HG02588 (cell line): ENCODE measurements around the gene CCDC54.
"Not testable (repeated sequence)": the region's sequence is repeated elsewhere in the genome, so short reads cannot be mapped to it uniquely, and the experiment has no call there.

Experiments
- ATAC-seq: cut with Tn5 transposase; IDR thresholded peaks from one replicate; pipeline ENCODE4 v1.9.1; 2021; ENCODE audit warnings: mild to moderate bottlenecking, moderate library complexity; ENCODE audit not compliant: unreplicated experiment

CCDC54 gene

DNA sequence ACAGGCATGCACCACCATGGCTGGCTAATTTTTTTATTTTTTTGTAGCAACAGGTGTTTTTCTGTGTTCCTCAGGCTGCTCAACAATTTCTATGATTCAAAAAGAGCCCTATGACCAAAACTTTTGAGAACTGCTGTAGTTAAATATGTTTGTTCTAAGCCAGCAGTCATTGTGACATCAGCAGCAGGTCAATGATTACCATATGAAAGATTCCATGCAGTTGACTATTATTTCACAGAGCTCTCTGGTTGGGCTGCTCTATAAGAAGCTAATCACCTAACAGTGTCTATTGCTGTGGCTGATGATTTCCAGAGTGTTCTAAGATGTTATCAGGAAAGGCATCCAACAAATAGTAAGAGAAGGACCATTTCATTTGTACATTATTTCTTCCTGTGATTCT, at the start of gene CCDC54:
CCDC54 (plus strand) TSS at position 289 of the 400 bp plus-strand sequence. CDS start 149 bp downstream, outside the sequence.
- no peak for ATAC-seq

DNA sequence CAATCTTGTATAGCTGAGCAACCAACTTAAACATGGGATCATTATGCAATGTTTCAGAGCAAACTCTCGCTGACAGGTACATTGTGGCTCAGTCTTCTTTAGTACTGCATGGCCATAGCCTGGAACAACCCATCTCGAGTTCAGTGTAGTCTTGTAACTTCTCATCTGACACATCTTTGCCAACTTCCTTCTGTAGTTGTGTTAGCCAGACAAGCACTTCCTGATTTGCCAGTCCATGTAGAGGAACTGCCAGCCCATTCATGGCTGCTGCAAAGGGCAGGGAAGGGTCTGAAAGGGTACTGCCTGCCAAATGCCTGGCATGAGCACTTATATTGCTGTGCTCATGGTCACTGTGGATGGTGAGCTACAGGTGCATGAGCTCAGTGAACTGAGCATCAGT, 49.2 kb upstream of the CCDC54 start:
- ATAC-seq = no peak

- no peak for ATAC-seq
Observed at GRCh38 chr3:107329088-107329487, 48.2 kb upstream of the CCDC54 start.

DNA sequence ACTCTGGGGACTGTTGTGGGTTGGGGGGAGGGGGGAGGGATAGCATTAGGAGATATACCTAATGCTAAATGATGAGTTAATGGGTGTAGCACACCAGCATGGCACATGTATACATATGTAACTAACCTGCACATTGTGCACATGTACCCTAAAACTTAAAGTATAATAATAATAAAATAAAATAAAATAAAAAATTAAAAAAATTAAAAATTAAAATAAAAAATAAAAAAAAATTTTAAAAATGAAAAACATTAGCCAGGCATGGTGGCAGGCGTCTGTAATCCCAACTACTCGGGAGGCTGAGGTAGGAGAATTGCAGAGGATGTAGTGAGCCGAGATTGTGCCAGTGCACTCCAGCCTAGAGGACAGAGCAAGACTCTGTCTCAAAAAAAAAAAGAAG, 37.5 kb upstream of the CCDC54 start:
- ATAC-seq = not testable (repeated sequence)

DNA sequence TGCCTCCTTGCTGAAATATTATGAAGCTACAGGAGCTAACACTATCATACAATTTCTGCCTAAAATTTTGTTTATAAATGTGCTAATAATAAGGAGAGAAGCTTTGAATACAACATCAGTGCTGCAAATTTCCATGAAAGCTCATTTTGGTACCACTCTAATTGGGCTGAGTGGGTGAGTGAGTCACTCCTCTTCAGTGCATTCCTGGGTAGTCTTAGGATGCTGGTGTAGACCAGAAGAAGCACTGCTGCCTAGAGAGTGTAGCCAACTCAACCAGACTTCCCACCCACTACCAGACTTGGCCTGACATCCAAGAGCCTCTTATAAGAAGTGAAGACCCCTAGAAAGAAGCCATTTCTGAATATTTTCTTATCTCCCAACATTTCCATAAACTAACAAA, 32.5 kb upstream of the CCDC54 start:
- ATAC-seq = no peak

GRCh38 chr3:107345822-107346405, 31.3 kb upstream of the CCDC54 start:
- no peak for ATAC-seq

GRCh38 chr3:107346564-107346963, 30.7 kb upstream of the CCDC54 start:
- ATAC-seq = no peak

DNA sequence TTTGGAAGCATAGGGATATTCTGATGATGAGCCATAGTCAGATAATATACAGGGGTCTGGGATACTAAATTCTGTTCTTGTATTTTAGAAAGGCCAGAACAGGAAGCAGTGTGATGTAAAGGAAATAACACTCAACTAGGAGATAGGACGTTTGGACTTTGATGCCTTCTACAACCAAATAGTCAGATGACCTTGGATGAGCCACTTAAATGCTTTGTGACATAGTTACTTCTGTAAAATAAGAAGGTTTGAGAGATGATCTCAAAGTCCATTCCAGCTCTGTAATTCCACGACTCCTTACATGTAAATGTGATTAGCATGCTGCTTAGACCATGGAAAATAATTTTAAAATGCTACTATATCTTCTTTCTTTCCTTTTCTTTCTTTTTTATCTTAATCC, 29.5 kb upstream of the CCDC54 start:
- ATAC-seq = no peak

- ATAC-seq = no peak
Observed at GRCh38 chr3:107356706-107357105, 20.5 kb upstream of the CCDC54 start.

DNA sequence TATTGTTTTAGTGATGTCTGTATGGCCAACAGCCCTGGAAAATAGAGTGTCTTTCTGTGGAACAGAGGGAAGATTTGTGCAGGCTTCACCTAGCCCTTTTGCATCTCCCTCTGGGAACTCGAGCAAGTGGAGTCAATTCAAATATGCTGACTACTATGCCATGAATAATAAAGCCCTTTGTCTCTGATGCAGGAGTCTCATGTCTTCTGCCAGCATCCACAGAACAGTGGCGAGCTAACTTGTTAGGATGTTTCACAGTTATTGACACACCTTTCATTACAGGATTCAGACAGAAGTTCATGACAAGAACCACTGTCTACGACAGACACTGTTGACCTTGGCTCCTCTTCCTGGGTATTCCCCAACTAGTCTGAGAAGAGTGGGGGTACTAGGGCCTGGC, 15.6 kb upstream of the CCDC54 start:
- ATAC-seq = no peak

DNA sequence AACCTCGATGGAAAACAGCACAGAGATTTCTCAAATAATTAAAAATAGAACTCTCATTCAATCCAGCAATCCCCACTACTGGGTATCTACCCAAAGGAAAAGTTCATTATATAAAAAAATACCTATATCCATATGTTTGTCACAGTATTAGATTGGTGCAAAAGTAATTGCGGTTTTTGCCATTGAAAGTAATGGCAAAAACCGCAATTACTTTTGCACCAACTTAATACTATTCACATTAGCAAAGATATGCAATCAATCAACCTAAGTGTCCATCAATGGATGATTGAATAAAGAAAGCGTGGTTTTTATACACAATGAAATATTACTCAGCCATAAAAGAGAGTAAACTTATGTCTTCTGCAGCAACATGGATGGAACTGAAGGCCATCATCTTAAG, 12.2 kb upstream of the CCDC54 start:
- ATAC-seq = no peak

- no peak for ATAC-seq
Observed at GRCh38 chr3:107366766-107367165, 10.5 kb upstream of the CCDC54 start.

DNA sequence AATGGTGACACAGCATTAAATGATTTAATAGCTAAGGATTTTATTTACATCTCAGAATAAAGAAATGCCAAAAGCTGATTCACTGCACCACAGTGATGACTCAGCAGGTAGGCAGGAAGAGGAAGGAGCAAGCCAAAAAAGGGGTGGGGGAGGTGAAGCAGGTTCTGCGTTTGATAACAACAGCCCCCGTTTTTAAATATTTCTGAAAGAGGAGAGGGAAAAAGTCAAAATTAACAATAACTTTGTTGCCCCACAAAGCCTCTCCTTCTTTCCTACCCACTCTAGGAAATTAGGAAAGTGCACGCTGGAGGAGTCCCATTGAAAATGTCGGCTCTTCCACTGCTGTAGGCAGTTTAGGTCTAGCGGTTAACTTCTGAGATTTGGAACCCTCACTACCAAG, 9.9 kb upstream of the CCDC54 start:
- no peak for ATAC-seq

DNA sequence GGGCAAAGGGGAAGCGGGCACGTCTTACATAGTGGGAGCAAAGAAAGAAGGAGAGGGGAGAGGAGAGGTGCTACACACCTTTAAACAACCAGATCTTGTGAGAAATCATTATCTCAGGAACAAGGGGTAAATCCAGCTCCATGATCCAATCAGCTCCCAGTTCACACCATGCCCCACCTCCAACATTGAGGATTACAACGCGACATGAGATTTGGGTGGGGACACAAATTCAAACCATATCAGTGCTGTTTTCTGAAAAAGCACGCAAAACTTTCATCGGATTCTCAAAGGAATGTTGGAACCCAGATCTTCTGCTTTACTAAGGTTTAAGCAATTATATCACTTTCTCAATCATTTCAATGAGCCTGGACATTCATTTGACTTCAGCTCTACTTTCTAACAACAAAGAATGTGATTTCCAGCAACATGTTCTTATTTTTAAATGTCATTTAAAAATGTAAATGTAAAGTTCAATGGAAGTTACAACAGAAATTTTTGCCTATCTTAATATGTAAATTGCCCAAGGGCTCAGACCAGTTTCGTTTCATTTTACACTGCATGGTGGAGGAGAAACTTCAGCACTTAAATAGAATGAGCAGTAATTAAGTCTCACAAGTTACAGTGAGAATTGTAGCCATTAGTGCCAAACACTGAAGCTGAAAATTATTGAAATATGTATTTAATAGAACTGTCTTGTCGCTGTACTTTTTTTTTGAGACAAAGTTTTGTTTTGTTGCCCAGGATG, 8.4 kb upstream of the CCDC54 start:
- ATAC-seq = no peak

DNA sequence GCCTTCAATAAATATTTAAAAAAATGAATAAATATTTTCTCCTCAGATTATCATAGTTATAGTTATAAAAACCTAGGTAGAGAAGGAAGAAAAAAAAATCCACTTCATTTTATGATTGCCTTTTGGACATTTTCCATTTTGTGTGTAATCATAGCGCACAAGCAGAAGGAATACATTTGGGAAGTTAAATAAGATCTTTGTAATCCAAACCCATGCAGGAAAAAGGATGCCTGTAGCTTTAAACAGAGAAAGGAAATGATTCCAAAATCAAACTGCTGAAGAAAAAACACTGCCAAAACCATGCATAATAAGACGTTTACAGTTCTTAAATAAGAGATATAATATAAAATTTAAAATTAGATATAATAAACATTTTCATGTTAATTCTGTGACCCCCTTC, 7.4 kb upstream of the CCDC54 start:
- no peak for ATAC-seq

- no peak for ATAC-seq
Observed at GRCh38 chr3:107370907-107371306, 6.3 kb upstream of the CCDC54 start.

GRCh38 chr3:107372506-107372905, 4.7 kb upstream of the CCDC54 start:
- ATAC-seq = no peak

DNA sequence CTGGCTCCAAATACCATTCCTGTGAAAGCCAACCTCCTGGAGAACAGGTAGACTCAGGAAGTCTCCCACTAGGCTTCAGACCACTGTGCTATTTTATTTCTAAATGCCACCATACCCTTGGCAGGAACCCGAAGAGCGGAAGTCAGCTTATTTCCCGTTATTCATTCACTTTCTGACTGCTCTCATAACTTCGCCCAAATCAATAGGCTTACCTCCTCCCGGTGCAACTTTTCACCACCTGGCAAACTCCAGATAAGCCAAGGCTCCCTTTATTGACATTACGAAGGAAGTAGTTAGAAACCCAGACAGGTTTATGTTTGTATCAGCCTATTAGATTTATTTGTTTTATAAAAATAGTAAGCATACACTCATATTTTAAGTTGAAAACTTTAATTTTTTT, 3.3 kb upstream of the CCDC54 start:
- no peak for ATAC-seq

- ATAC-seq = no peak
Observed at GRCh38 chr3:107375682-107376081, 1.6 kb upstream of the CCDC54 start.

DNA sequence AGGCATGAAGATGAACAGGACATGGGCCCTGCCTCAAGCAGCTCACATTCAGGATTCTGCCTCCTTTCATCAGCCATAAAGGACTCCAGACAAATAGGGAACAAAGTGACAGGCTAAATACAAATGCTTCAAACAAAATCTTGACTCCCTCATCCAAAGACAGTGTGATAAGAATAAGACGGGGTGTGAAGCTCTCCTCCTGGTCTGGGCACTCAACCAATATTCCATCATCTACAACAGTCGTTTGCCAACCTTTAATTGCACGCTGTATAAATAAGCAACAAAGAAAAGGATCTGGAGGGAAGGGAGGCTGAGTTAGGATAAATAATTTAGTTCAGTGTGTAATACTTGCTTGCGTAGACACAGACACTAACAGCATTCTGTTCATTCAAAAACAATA, 5.4 kb downstream of the CCDC54 start:
- no peak for ATAC-seq

DNA sequence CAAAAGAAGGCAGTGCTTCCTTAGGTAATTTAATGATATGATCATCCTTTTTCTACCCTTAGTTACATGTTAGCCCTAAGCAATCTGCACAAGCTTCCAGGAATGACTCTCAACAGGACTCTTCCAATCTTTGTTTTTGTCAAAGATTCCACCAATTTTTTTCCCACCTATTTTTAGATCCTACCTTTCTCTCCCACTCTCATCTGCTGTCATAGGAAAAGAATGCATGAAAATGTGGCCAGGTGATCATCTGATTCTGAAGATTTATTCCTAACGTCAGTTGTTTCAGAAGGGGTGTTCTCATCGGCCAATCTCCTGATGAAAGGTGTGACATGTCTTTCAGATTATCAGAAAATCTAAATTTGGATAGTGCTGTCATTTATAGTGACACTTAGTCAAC, 7.2 kb downstream of the CCDC54 start:
- ATAC-seq = no peak

- ATAC-seq = no peak
Observed at GRCh38 chr3:107384907-107385306, 7.7 kb downstream of the CCDC54 start.

DNA sequence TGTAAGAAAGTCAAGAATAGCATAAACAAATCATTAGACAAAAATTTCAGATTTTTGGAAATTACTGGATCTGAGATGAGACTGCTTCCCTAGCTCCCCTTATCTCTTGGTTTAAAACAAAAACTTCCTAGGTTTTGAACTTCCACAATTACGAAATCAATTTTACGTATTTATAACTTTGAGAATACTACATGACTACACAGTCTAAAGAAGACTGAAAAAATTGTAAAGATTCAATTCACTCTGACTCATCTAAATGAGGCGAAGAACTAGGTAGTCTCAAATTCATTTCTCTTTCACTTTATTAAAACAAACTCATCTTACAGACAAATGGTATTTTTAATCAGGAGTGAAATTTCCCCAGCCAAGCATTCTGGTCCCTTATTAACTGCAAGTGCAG, 10.3 kb downstream of the CCDC54 start:
- ATAC-seq = no peak
